Coronary artery (tissue), 2 donors: ENCODE data around the gene PAX5.

Experiments used
- DNase-seq: peaks from one replicate; pipeline ENCODE4 v3.0.0-alpha.2; 2017; ENCODE audit warnings: low spot score
- H3K27ac ChIP-seq, 2 donors: fragments of 200-600 bp; sonication (generic); one replicate each; pipeline ENCODE4 v1.5.1; 2016 to 2019
- H3K4me3 ChIP-seq: fragments of 200-600 bp; sonication (generic); 2 replicates; pipeline ENCODE4 v1.5.1; 2016; ENCODE audit warnings: mild to moderate bottlenecking, moderate library complexity
- CTCF ChIP-seq: fragments of 200-600 bp; sonication (generic); IDR thresholded peaks from one replicate; pipeline ENCODE4 v1.5.1; 2019; ENCODE audit warnings: antibody characterized with exemption

The PAX5 gene

DNA sequence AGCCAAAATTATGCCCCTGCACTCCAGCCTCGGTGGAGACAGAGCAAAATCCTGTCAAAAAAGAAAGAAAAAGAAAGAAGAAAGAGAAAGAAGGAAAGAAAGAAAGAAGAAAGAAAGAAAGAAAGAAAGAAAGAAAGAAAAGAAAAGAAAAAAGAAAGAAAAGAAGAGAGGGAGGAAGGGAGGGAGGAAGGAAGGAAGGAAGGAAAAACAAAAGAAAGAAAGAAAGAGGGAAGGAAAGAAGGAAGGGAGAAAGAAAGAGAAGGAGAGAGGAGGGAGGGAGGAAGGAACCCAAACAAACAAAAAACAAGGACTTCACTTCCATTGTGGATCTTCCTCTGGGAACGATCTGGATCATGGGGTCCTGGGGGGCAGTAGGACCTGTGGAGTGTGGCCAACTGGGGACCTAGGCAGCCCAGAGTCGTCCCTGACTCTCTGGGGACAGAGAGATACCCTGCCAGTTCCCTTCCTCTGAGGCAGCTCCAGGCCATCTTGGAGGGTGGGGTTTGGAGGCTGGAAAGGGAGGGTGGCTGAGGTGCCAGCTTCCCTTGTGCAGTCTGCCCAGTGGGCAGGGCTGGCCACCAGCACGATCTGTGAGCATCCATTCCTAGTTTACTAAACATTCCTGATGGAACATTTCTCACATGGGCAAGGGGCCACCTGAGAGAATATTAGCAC lies 216.8 kb downstream of the PAX5 start:
- no peak for DNase-seq
- no peak overlapping the region for H3K27ac ChIP-seq

DNA sequence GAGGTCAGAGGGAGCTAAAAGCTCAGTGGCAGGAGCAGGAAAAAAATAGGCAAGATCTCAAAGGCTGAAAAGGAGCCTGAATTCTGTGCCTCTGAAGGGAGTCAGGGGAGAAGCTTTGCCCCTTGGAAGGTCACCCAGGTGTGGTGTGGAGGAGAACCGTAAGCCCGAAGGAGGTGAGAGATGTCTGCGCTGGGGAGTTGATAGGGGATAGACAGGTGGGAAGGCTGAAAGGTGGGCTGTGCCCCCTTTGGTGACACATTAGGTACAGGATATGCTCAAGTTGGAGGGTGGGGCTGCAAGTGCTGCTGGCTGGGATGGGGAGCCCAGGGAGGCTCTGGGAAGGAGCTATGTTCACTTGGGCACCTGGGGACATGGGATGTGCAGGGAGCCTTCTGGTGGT lies 217.7 kb downstream of the PAX5 start:
- no peak overlapping the region for H3K4me3 ChIP-seq
- no peak overlapping the region for H3K27ac ChIP-seq
- no peak for TF ChIP-seq CTCF

More for the DNA sequence above, 216.8 kb downstream of the PAX5 start:
- TF ChIP-seq CTCF: no peak
- no peak overlapping the region for H3K4me3 ChIP-seq

DNA sequence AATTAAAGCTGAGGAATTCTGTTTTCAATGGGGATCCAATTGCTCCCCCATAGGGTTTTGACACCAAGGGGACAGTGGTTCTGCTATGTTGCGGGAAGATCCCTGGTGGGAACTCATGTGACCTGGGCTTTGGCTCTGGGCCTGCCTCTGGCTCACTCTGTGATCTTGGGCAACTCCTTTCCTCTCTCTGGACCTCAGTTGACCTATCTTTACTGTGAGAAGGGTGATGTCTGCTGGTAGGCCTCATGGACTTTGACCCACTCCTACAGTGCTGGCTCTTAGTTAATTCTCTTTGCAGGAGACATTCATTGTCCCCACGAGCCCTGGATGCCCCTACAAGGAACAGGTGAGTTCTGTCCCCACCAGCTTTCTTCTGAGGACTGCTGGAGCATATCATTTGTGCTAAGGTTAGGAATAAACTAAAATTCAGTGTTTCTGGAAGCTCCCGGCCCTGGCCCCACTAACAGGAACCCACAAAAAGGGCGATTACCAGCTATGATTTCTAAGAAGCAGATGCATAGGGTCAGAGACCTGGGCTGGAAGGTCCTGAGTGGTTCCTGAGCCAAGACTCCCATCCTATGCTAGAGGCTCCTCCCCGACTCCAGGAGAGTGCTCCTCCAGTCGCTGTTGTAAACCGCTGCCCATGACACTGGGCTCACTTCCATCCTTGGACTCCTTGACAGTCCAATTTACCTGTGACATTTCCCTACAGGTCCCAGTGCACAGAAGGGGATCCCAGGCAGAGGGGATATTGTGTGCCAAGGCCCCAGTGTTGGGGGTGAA lies 218.3 kb downstream of the PAX5 start:
- H3K4me3 ChIP-seq: no peak overlapping the region
- TF ChIP-seq CTCF: no peak
- no peak overlapping the region for H3K27ac ChIP-seq
- DNase-seq: no peak

More for the DNA sequence above, 217.7 kb downstream of the PAX5 start:
- DNase-seq: no peak

DNA sequence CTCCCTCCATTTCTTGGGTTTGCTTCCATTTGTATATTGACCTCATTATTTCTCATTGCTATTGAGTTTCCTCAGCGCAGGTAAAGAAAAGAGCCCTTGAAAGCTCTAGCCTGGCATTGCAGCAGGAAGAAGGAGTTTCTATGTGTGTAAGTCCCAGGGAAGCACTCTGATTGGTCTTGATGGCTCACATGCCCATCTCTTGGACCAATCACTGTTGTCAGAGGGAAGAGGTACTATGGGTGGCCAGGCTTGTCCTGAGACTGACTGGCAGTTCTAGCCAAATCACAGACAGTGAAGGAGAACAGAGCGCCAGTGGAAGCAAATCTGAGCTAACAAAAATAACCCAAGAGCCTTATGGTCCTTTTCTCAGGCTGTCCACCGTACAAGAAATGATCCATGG lies 219.0 kb downstream of the PAX5 start:
- no peak overlapping the region for H3K27ac ChIP-seq
- no peak for DNase-seq

GRCh38 chr9:36813154-36813553 lies 220.9 kb downstream of the PAX5 start:
- Histone ChIP-seq H3K27ac (no peak overlapping the region), H3K4me3 (no peak overlapping the region)
- no peak for TF ChIP-seq CTCF
- no peak for DNase-seq

More for the DNA sequence above, 219.0 kb downstream of the PAX5 start:
- no peak overlapping the region for H3K4me3 ChIP-seq
- no peak for TF ChIP-seq CTCF

- Histone ChIP-seq H3K4me3 (no peak overlapping the region), H3K27ac (no peak overlapping the region)
- no peak for TF ChIP-seq CTCF
- DNase-seq: no peak
These were observed 221.5 kb downstream of the PAX5 start for GRCh38 chr9:36812556-36812955.

DNA sequence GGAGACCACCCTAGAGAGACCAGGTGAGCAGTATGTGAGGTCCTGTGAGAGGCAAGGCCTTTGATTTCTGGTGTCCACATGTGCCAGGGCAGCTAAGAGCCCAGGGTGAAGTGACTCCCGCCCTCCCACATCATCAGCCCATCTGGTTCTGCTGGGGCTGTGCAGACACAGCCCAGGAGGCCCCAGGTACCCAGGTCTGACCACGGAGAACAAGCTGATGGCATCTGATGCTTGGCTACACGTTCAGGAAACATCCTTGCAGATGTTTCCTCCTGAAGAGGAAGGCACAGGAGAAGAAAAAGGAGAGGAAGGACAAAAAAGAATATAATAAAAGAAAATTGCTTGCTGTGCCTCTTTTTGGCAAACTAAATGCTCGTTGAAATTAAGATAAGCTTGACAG lies 225.8 kb downstream of the PAX5 start:
- DNase-seq: no peak
- Histone ChIP-seq H3K4me3 (no peak overlapping the region), H3K27ac (no peak overlapping the region)
- TF ChIP-seq CTCF: no peak
